Colonic mucosa (tissue), 4 donors: Measurements from ENCODE around the gene HS3ST3B1. TPM values are rescaled to one million over a fixed set of nuclear protein-coding genes. Genes with fewer than 3 reads are reported as not detected.

Source experiments
- DNase-seq: peaks from one replicate; pipeline ENCODE4 v3.0.0-alpha.2; 2020
- H3K27ac ChIP-seq: fragments of 200-600 bp; one replicate; pipeline ENCODE4 v1.8.0; 2021
- H3K27me3 ChIP-seq: fragments of 200-600 bp; one replicate; pipeline ENCODE4 v1.8.0; 2021
- H3K36me3 ChIP-seq: fragments of 200-600 bp; one replicate; pipeline ENCODE4 v1.8.0; 2021
- H3K4me1 ChIP-seq: fragments of 200-600 bp; one replicate; pipeline ENCODE4 v1.8.0; 2021; ENCODE audit warnings: mild to moderate bottlenecking
- H3K4me3 ChIP-seq: fragments of 200-600 bp; one replicate; pipeline ENCODE4 v1.8.0; 2021
- H3K9ac ChIP-seq, 2 donors: one replicate each; pipeline ENCODE4 v1.7.0; 2013; ENCODE audit warnings: control low read depth in 2 of 2, low read depth in 2 of 2, low read length in 2 of 2
- H3K9me3 ChIP-seq: fragments of 200-600 bp; one replicate; pipeline ENCODE4 v1.8.0; 2021
- intact Hi-C: fragments of 100-400 bp; cut with DNase I; formaldehyde crosslinking; loops from one replicate; pipeline ENCODE4 v1.14.1; 2022
- total RNA-seq, 2 donors: library from RNA; stranded (reverse); fragmentation: NEBNext Ultra II Directional in 1 of 2; extraction: Animal tissue kit (Norgen Biotek cat#: 25700) in 1 of 2; gene quantifications; one replicate each; pipeline ENCODE4 v1.2.1, GENCODE V29; 2021
- TF ChIP-seq, protein P1 (sequence below): fragments of 200-600 bp; IDR thresholded peaks from one replicate; pipeline ENCODE4 v1.8.0; 2022; ENCODE audit warnings: antibody characterized with exemption, mild to moderate bottlenecking
- donor health status: healthy.
- donor health status: DM: no; HTN: no; CAD: no.
- donor health status: DM: no; HTN: no; CAD: no.

Gene HS3ST3B1
- total RNA-seq, 2 donors from 2014 or later: 1.1 TPM

DNA sequence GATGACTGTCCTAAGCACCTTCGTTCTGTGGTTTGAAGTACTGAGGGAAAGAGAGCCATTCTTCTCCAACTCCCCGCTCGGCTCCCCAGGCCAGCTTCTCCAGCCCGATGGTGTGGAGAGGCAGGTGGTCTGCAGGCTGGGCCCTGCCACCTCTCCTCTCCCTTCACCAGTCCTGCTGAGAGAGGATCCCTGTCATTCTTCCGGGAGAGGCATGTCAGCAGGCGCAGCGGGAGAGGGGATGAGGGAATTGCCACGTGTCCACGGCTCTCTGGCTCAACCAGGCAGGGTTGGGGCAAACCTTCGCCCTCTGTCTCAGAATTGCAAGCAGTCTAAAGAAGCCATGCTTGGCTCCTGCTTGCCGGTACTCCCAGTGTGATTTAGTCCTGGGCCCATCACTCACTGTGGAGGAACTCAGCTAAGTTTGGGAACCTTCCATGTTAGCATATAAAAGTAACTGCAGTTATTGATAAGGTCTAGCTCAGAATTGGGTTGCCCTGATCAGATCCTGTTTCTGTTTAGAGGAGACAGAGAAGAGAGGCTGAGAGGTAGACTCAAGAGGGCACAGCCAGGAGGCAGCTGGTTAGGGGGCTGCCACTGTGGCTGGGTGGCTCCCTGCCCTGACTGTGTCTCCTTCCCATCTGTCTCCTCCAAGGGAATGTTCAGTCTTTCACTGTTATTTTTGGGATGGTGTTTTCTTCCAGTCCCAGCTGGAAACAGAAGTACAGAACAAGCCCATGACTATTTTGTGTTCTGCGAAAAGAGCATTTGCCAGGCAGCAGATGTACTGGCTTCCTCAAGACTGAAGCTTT, 17.4 kb downstream of the HS3ST3B1 start:
- H3K4me3 ChIP-seq: no peak overlapping the region
- intact Hi-C loops: no loop called here
- H3K27ac ChIP-seq: no peak overlapping the region
- no peak overlapping the region for H3K9ac ChIP-seq
- no peaks in the 10 kb centered on the region for H3K9me3 ChIP-seq
- TF ChIP-seq, protein P1, sequence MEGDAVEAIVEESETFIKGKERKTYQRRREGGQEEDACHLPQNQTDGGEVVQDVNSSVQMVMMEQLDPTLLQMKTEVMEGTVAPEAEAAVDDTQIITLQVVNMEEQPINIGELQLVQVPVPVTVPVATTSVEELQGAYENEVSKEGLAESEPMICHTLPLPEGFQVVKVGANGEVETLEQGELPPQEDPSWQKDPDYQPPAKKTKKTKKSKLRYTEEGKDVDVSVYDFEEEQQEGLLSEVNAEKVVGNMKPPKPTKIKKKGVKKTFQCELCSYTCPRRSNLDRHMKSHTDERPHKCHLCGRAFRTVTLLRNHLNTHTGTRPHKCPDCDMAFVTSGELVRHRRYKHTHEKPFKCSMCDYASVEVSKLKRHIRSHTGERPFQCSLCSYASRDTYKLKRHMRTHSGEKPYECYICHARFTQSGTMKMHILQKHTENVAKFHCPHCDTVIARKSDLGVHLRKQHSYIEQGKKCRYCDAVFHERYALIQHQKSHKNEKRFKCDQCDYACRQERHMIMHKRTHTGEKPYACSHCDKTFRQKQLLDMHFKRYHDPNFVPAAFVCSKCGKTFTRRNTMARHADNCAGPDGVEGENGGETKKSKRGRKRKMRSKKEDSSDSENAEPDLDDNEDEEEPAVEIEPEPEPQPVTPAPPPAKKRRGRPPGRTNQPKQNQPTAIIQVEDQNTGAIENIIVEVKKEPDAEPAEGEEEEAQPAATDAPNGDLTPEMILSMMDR: no peak
- H3K4me1 ChIP-seq: no peaks in the 10 kb centered on the region
- no peaks in the 10 kb centered on the region for H3K36me3 ChIP-seq
- H3K27me3 ChIP-seq: no peaks in the 10 kb centered on the region
- DNase-seq: no peak

DNA sequence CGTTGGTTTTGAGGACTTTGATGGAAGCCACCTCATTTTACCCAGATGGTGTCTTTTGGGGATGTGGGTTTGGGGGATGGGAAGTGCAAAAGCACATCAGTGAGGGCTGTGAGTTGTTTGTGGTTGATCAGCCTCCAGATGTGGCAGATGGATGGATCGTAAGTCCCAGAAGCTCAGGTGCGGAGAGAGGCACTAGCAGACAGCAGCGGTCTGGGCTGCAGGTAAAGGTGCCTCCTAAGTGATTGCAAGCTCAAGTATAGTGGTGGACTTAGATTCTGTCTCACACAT, 18.0 kb downstream of the HS3ST3B1 start:
- Histone ChIP-seq H3K4me3 (no peak overlapping the region), H3K27me3 (no peaks in the 10 kb centered on the region), H3K9ac (no peak overlapping the region), H3K9me3 (no peaks in the 10 kb centered on the region), H3K4me1 (no peaks in the 10 kb centered on the region), H3K27ac (no peak overlapping the region), H3K36me3 (no peaks in the 10 kb centered on the region)
- TF ChIP-seq, protein P1: no peak
- DNase-seq: no peak
- intact Hi-C loops: no loop called here

DNA sequence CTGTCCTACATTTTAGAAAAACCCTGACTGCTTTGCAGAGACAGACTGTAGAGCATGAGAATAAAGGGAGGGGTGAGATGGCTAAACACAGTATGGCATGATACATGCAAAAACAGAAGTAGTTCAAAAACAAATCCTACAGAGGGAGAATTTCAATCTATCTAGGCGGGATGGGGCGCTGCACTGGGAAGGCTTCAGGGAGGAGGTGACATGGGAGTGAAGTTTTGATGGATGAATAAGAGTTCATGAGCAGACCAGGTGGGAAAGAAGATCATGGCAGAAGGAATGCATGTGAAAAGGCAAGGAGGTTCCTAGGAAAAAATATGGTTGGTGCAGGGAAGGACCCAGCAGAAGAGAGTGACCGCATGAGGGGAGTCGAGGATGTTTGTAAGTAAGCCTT, 19.2 kb downstream of the HS3ST3B1 start:
- Histone ChIP-seq H3K27me3 (no peaks in the 10 kb centered on the region), H3K27ac (no peak overlapping the region), H3K36me3 (no peaks in the 10 kb centered on the region), H3K4me3 (no peak overlapping the region), H3K9ac (no peak overlapping the region), H3K4me1 (no peaks in the 10 kb centered on the region), H3K9me3 (no peaks in the 10 kb centered on the region)
- TF ChIP-seq, protein P1: no peak
- intact Hi-C loops: no loop called here
- no peak for DNase-seq

DNA sequence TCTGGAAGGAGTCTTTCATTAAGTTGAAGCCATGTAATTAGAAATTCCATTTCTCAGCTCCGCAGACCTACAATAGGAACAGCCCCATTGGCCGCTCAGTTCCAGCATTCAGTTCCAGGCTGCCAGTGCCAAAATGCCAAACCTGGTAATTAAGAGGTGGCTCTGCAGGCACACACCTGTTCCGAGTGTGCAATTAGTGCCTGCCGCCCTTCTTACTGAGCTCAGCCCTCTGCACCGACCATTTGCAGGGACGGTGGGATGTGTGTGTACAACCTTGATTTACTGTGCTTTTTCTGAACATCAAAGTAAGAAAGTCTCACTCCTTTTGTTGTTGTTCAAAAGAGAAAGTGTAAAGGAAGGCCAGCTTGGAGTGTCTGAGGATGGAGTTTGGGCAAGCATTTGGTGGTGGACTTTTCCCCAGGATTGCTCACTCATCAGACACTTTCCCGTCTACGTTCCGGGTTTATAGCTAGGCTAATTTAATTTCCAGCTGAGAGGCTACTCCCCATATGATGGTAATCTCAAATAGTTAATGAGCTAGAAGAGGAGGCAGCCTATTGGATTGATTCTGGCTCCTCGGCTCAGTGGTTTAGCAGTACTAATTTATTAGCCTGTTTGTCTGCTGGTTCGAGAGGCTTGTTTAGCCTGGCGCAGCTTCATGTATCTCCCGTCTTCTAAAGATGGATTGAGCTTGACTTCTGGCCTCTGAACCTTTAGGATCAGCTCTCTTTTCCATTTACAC, 20.0 kb downstream of the HS3ST3B1 start:
- intact Hi-C loops: no loop called here
- DNase-seq: no peak
- Histone ChIP-seq H3K9me3 (no peaks in the 10 kb centered on the region), H3K9ac (no peak overlapping the region), H3K27me3 (no peaks in the 10 kb centered on the region), H3K36me3 (no peaks in the 10 kb centered on the region), H3K4me1 (no peaks in the 10 kb centered on the region), H3K27ac (no peak overlapping the region), H3K4me3 (no peak overlapping the region)
- TF ChIP-seq, protein P1: no peak

DNA sequence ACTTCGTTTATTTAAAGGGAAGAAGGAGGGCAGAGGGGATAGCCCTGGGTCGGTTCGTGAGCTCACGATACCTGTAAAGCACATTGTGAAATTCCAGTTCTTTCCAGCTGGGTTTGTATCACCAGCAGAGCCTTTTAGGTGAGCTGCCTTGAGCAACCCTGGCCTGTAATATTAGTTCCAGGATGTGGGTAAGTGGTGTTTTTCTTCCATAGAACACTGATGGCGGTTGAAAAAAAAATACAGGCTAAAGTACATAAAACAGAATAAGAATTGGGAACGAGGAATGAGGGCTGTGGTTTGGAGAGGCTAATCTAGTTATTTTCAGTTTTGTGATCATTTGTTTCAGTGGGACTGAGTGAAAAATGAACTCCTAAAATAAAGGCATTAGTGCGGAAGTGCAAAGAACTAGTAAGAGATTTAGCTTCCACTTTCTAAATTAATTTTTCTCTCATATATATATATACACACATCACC, 20.6 kb downstream of the HS3ST3B1 start:
- DNase-seq: no peak
- intact Hi-C loops: no loop called here
- H3K9ac ChIP-seq: no peak overlapping the region
- TF ChIP-seq, protein P1: no peak
- no peaks in the 10 kb centered on the region for H3K27me3 ChIP-seq
- H3K27ac ChIP-seq: no peak overlapping the region
- no peak overlapping the region for H3K4me3 ChIP-seq
- no peaks in the 10 kb centered on the region for H3K36me3 ChIP-seq
- no peaks in the 10 kb centered on the region for H3K4me1 ChIP-seq
- H3K9me3 ChIP-seq: no peaks in the 10 kb centered on the region
